Muscle of back (tissue), 11 donors: ENCODE data around the gene HNRNPF. TPM values are rescaled to one million over a fixed set of nuclear protein-coding genes. Genes with fewer than 3 reads are reported as not detected.
A peak's percentile ranks its signal among the peaks of the same experiment; 100 is the strongest.
"Not testable (repeated sequence)": the region's sequence is repeated elsewhere in the genome, so short reads cannot be mapped to it uniquely, and the experiment has no call there.

ENCODE experiments used
- DNase-seq, 3 donors: peaks; one replicate each; pipeline versions ENCODE4 v3.0.0 to v3.0.0-alpha.2; 2013
- polyA plus RNA-seq, 10 donors: library from polyadenylated mRNA; unstranded; fragments of 120-200 nt; gene quantifications; one replicate each; pipeline ENCODE4 v1.2.1, GENCODE V29; 2013; ENCODE audit not compliant: insufficient read length in 10 of 10

Gene HNRNPF
- polyA plus RNA-seq, 10 donors: 102 to 147 (median 110) TPM

- no peak for DNase-seq
Measured at GRCh38 chr10:43427166-43427825, 18.3 kb upstream of the HNRNPF start.

- DNase-seq: not testable (repeated sequence)
Measured at GRCh38 chr10:43426476-43426875, 17.5 kb upstream of the HNRNPF start.

GRCh38 chr10:43424416-43424815 lies 15.4 kb upstream of the HNRNPF start:
- DNase-seq: no peak

- not testable (repeated sequence) for DNase-seq
Measured at GRCh38 chr10:43421944-43422343, 13.0 kb upstream of the HNRNPF start.

GRCh38 chr10:43421519-43421918 lies 12.5 kb upstream of the HNRNPF start:
- DNase-seq: no peak

- no peak for DNase-seq
Measured at GRCh38 chr10:43421201-43421507, 12.2 kb upstream of the HNRNPF start.

GRCh38 chr10:43420369-43421200 lies 11.6 kb upstream of the HNRNPF start:
- DNase-seq: peak; percentile 87 to 94 (median 89)

GRCh38 chr10:43419997-43420368 lies 11.0 kb upstream of the HNRNPF start:
- DNase-seq: no peak

- DNase-seq: peak in 1 of 3 donors; percentile 33
Measured at GRCh38 chr10:43417950-43418768, 9.2 kb upstream of the HNRNPF start.

GRCh38 chr10:43415544-43415943 lies 6.6 kb upstream of the HNRNPF start:
- no peak for DNase-seq

- DNase-seq: no peak
Measured at GRCh38 chr10:43411536-43411935, 2.5 kb upstream of the HNRNPF start.

GRCh38 chr10:43410345-43410744 lies 1.4 kb upstream of the HNRNPF start:
- no peak for DNase-seq

GRCh38 chr10:43409385-43410109 lies 561 bp upstream of the HNRNPF start:
- peak in 1 of 3 donors; percentile 48 for DNase-seq

- peak in 1 of 3 donors; percentile 77 for DNase-seq
Measured at GRCh38 chr10:43408331-43408709, 666 bp downstream of the HNRNPF start.

- DNase-seq: peak; percentile 86 to 96 (median 94)
Measured at GRCh38 chr10:43407576-43408330, 1.2 kb downstream of the HNRNPF start.

GRCh38 chr10:43407148-43407575 lies 1.8 kb downstream of the HNRNPF start:
- peak in 1 of 3 donors; percentile 68 for DNase-seq

- no peak for DNase-seq
Measured at GRCh38 chr10:43404704-43405084, 4.3 kb downstream of the HNRNPF start.

GRCh38 chr10:43403911-43404703 lies 4.9 kb downstream of the HNRNPF start:
- DNase-seq: no peak

- no peak for DNase-seq
Measured at GRCh38 chr10:43402880-43403452, 6.0 kb downstream of the HNRNPF start.

GRCh38 chr10:43402176-43402575 lies 6.8 kb downstream of the HNRNPF start:
- DNase-seq: no peak
